Measurements from ENCODE around the gene APOB. TPM values are rescaled to one million over a fixed set of nuclear protein-coding genes. Genes with fewer than 3 reads are reported as not detected.

The APOB gene
- total RNA-seq, 1 donor from 2014 or later, result 3.4 TPM

- peak; percentile 38 for DNase-seq
Observed at GRCh38 chr2:20977520-20978180, 66.2 kb downstream of the APOB start.

- DNase-seq, result peak; percentile 50
Observed at GRCh38 chr2:20976527-20976926, 67.3 kb downstream of the APOB start.

- no peak for DNase-seq
Observed at GRCh38 chr2:20972792-20973565, 70.9 kb downstream of the APOB start.

- no peak for DNase-seq
Observed at GRCh38 chr2:20972110-20972509, 71.8 kb downstream of the APOB start.

GRCh38 chr2:20970068-20970467 is 73.8 kb downstream of the APOB start:
- no peak for DNase-seq

- peak; percentile 88 for DNase-seq
Observed at GRCh38 chr2:20966061-20966595, 77.7 kb downstream of the APOB start.

- DNase-seq, result no peak
Observed at GRCh38 chr2:20965221-20965620, 78.7 kb downstream of the APOB start.

- DNase-seq, result no peak
Observed at GRCh38 chr2:20963867-20964266, 80.0 kb downstream of the APOB start.

- DNase-seq, result no peak
Observed at GRCh38 chr2:20962939-20963557, 80.8 kb downstream of the APOB start.

- DNase-seq, result no peak
Observed at GRCh38 chr2:20961858-20962257, 82.0 kb downstream of the APOB start.

GRCh38 chr2:20960003-20960402 is 83.9 kb downstream of the APOB start:
- DNase-seq, result no peak

- DNase-seq, result no peak
Observed at GRCh38 chr2:20959252-20959651, 84.6 kb downstream of the APOB start.

- no peak for DNase-seq
Observed at GRCh38 chr2:20957788-20958525, 85.9 kb downstream of the APOB start.

- no peak for DNase-seq
Observed at GRCh38 chr2:20955277-20956026, 88.4 kb downstream of the APOB start.

- no peak for DNase-seq
Observed at GRCh38 chr2:20953146-20953824, 90.6 kb downstream of the APOB start.

Other genes starting within 250 kb of the APOB start
- gene LDAH, start 221.0 kb downstream of the APOB start, total RNA-seq, result 15.8 TPM
- 0.10 TPM for gene TDRD15, start 79.9 kb upstream of the APOB start, total RNA-seq

Data from skin of body (tissue), 2 donors.